ENCODE data around the gene PIK3CG.
"Not testable (repeated sequence)": the region's sequence is repeated elsewhere in the genome, so short reads cannot be mapped to it uniquely, and the experiment has no call there.

Gene PIK3CG

DNA sequence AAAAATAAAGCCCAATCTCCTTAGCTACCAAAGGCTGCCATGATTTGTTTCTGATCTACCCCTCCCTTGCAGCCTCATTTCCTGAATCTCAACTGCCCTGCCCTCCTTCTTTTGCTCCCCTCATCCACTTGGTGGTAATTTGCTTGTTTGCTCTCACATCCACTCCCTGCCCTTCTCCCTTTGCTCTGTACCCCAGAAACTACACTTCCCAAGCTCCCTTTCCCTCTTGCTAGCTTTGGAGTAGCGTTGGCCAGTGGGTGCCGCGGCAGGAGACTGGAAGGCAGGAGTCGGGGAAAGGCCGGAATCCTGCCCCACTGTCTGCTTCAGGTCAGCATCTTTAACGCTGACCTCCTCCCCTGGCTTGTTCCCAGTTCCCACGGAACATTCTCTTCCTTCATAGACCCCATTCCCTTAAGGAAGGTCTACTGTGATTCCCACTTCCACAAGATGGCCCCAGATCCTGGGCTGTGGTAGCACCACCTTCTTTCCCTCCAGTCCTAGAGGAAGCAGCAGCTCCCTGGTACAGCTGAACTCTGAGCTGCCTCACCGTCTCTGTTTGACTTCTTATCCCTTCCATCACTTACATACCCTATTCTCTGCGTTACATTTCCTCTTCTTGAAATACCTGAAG lies 79.1 kb downstream of the PIK3CG start:
- DNase-seq = no peak

DNA sequence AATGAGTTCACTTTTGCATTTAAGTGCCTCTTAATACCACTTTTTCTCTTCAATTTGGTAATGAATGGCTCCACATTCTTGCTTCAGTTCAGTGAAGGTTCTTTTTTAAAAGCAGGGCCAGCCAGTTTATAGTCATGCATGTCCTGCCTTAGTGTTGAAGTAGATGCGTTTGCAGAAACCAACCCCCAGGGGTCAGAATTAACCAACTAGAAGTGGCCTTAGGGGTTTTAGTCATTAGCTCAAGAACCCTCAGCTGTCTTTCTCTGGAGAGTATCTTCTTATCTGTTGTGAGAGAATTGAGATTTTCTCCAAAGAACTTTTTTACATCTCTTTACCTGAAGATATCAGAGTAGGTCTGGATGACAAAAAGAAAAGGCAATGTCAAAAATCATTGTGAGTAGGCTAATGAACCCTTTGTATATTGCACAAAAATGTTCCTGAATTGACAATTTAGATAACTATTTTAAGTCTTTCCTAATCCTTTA lies 82.2 kb downstream of the PIK3CG start:
- DNase-seq = no peak

DNA sequence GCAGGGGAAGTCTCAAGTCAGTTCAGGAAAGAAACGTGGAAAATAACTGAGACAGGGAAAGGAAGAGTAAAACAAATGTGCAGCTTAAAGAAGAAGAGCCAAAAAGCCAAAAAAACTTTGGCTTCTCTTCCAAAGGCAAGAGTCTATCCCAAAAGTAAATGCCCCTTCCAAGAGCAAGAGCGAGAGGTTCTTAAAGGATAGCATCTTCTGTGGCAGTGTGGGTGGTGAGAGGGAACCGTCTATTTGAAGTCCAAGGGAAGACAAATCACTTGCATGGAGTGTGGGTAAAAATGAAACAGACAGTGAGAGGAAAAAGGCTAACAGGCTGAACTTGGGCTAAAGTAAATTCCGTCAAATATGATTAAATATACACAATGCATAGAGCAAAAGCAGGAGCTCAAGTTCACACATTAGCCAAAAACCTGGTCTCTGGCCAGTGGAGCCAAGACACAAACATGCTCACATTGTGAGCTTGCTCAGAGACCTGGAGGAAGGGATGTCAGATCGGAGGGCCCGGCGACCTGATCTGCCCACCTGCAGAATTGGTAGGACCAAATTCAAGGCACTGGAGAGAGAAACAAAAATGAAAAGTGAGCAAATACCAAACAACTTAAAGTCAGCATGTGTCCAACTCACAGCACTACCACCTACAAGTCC lies 87.0 kb downstream of the PIK3CG start:
- no peak for DNase-seq

DNA sequence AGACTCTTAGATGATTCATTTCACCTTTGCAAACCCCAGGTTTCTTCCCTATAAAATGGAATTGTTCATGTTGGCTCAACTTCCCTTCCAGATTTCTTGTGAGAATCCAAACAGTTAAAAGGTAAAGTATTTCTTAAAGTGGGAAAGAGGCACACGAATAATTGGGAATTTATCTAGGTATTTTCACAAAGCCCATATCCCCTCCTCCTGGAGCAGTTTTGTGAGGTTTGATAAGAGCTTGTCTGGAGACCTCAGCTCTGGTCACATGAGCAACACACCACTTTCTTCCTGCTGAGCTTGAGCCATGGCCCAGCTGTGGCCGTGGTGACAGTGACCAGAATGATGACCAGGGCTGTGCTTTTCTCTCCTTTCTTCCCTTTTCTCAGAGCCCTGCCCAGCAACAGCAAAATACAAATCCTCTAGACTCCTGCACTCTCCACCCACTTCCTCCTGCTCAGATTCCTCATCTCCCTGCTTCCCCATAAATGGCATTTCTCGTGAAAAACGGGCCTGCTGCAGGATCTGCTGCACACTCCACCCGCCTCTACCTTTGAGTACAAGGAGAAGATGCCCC lies 87.7 kb downstream of the PIK3CG start:
- DNase-seq = no peak

DNA sequence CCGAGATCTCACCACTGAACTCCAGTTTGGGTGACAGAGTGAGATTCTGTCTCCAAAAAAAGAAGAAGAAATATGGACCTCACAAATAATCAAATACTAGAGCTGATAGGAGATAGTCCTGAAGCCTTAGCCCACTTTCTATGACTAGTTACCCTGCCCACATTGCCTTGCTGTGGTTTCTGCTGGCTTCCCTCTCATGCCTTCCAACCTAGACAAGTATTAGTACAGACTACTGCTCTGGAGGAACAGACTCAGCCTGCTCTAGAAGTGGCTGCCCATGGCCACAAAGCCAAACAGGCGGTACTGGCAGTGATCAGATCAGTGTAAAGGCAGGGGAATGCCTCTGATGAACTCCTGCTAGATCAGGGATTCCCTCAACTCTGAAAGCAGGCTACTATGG lies 89.8 kb downstream of the PIK3CG start:
- no peak for DNase-seq

DNA sequence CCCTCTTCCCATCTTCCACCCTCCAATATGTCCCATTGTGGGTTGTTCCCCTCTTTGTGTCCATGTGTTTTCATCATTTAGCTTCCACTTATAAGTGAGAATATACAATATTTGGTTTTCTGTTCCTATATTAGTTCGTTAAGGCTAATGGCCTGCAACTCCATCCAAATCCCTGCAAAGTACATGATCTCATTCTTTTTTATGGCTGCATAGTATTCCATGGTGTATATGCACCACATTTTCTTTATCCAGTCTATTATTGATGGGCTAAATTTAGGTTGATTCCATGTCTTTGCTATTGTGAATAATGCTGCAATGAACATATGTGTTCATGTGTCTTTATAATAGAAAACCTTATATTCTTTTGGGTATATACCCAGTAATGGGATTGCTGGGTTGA lies 90.8 kb downstream of the PIK3CG start:
- not testable (repeated sequence) for DNase-seq

Data from activated CD4-positive, alpha-beta T cell treated with anti-CD3 and anti-CD28 coated beads for 1 hour (primary cell).